Common myeloid progenitor, CD34-positive (primary cell): ENCODE results near the gene TANGO2.

Experiments
- CTCF ChIA-PET: fragments of 350-600 bp; sonication (Branson Sonifier 250); formaldehyde crosslinking; loops from one replicate; lab custom pipeline; 2021; ENCODE audit warnings: antibody characterized with exemption; lab: Charles Lee
- POLR2A ChIA-PET: fragments of 350-600 bp; sonication (Branson Sonifier 250); formaldehyde crosslinking; loops from one replicate; lab custom pipeline; 2021; ENCODE audit warnings: antibody characterized with exemption; lab: Charles Lee
- DNase-seq, 3 donors: peaks; one replicate each; pipeline versions ENCODE4 v3.0.0 to v3.0.0-alpha.2; 2013
- H3K27ac ChIP-seq, 2 experiments: 1 replicate in 1 of 2; 2 replicates in 1 of 2; pipeline ENCODE4 v1.7.0; 2013; ENCODE audit warnings: inconsistent platforms in 2 of 2, low read length in 2 of 2, mild to moderate bottlenecking in 2 of 2, low read depth in 1 of 2, moderate library complexity in 1 of 2; ENCODE audit not compliant: severe bottlenecking in 2 of 2, insufficient read depth in 1 of 2, poor library complexity in 1 of 2
- H3K27me3 ChIP-seq, 5 experiments: replicated peaks in 2 of 5; 1 replicate in 3 of 5; 2 replicates in 2 of 5; pipeline versions ENCODE4 v1.6.1 to v1.7.0; 2013; ENCODE audit warnings: low read length in 4 of 5, mild to moderate bottlenecking in 2 of 5, moderate library complexity in 2 of 5, inconsistent platforms in 1 of 5; ENCODE audit not compliant: insufficient read depth in 5 of 5, control insufficient read depth in 4 of 5
- H3K36me3 ChIP-seq, 4 experiments: 1 replicate in 2 of 4; 2 replicates in 2 of 4; pipeline versions ENCODE4 v1.6.1 to v1.7.0; 2013; ENCODE audit warnings: low read length in 3 of 4, control low read depth in 1 of 4, mild to moderate bottlenecking in 1 of 4; ENCODE audit not compliant: control insufficient read depth in 4 of 4, insufficient read depth in 4 of 4
- H3K4me1 ChIP-seq, 4 experiments: 1 replicate in 3 of 4; 2 replicates in 1 of 4; pipeline versions ENCODE4 v1.6.1 to v1.7.1; 2013; ENCODE audit warnings: low read length in 3 of 4, mild to moderate bottlenecking in 3 of 4, control low read depth in 1 of 4, inconsistent platforms in 1 of 4, moderate library complexity in 1 of 4; ENCODE audit not compliant: control insufficient read depth in 4 of 4, insufficient read depth in 4 of 4; ENCODE audit errors: control extremely low read depth in 1 of 4
- H3K4me3 ChIP-seq, 7 experiments: 1 replicate in 4 of 7; 2 replicates in 3 of 7; pipeline versions ENCODE4 v1.5.1 to v1.7.0; 2013; ENCODE audit warnings: mild to moderate bottlenecking in 7 of 7, low read length in 6 of 7, moderate library complexity in 6 of 7, inconsistent platforms in 2 of 7, low read depth in 2 of 7, control low read depth in 1 of 7; ENCODE audit not compliant: insufficient read depth in 4 of 7, control insufficient read depth in 1 of 7; ENCODE audit errors: extremely low read depth in 1 of 7
- H3K9me3 ChIP-seq, 5 experiments: 1 replicate in 4 of 5; 2 replicates in 1 of 5; pipeline versions ENCODE4 v1.6.1 to v1.7.1; 2013; ENCODE audit warnings: low read length in 4 of 5, mild to moderate bottlenecking in 2 of 5, inconsistent platforms in 1 of 5, low read depth in 1 of 5, moderate library complexity in 1 of 5; ENCODE audit not compliant: control insufficient read depth in 4 of 5, insufficient read depth in 2 of 5; ENCODE audit errors: control extremely low read depth in 1 of 5
- WGBS: methylation state at CpG from one replicate; pipeline ENCODE4 v1.1.5; 2013; ENCODE audit not compliant: insufficient coverage; 5-methylcytosine and 5-hydroxymethylcytosine counted together

Gene TANGO2

GRCh38 chr22:20009018-20009491 lies 11.9 kb upstream of the TANGO2 start:
- CTCF ChIA-PET, result interaction anchor here (1.6 to 10.4 kb wide), 3 partner anchors 17 to 40 kb away, joined by 4 to 384 read pairs (median 5); no protein-coding TSS in a partner anchor

GRCh38 chr22:20009582-20010306 lies 11.2 kb upstream of the TANGO2 start:
- Histone ChIP-seq H3K27ac (no peak overlapping the region), H3K36me3 (no peaks in the 10 kb centered on the region), H3K4me1 (peaks cover 0 to 23% (median 15%) of the 10 kb centered on the region in 4 experiments), H3K9me3 (no peaks in the 10 kb centered on the region), H3K4me3 (no peak overlapping the region), H3K27me3 (peaks cover 0 to under 1% (median 0%) of the 10 kb centered on the region in 5 experiments)
- ChIA-PET CTCF (interaction anchor here (0.9 to 10.4 kb wide), 6 partner anchors 8 to 40 kb away, joined by 3 to 384 read pairs (median 4); no protein-coding TSS in a partner anchor), POLR2A (interaction anchor here (1.5 kb wide), 1 partner anchor 45 kb away, joined by 3 read pairs; no protein-coding TSS in a partner anchor)
- 97% methylated on average over 8 of the region's 8 CpGs for WGBS
- DNase-seq, result no peak

More at GRCh38 chr22:20009018-20009491, 11.9 kb upstream of the TANGO2 start:
- Histone ChIP-seq H3K9me3 (peaks cover 0 to 6% (median 0%) of the 10 kb centered on the region in 5 experiments), H3K27ac (no peak overlapping the region), H3K4me1 (peaks cover 0 to 23% (median 15%) of the 10 kb centered on the region in 4 experiments), H3K27me3 (no peaks in the 10 kb centered on the region), H3K4me3 (no peak overlapping the region), H3K36me3 (no peaks in the 10 kb centered on the region)
- POLR2A ChIA-PET, result interaction anchor here (1.5 kb wide), 1 partner anchor 44 kb away, joined by 3 read pairs; no protein-coding TSS in a partner anchor
- WGBS, result 98% methylated on average over 7 of the region's 9 CpGs
- no peak for DNase-seq

- WGBS, result over 99% methylated on average over 13 of the region's 14 CpGs
- Histone ChIP-seq H3K36me3 (no peaks in the 10 kb centered on the region), H3K4me3 (no peak overlapping the region), H3K9me3 (no peaks in the 10 kb centered on the region), H3K27me3 (peaks cover 0 to 8% (median 2%) of the 10 kb centered on the region in 5 experiments), H3K27ac (no peak overlapping the region), H3K4me1 (peaks cover 0 to 23% (median 16%) of the 10 kb centered on the region in 4 experiments)
- no peak for DNase-seq
- CTCF ChIA-PET, result interaction anchor here (0.7 to 10.4 kb wide), 8 partner anchors 9 to 41 kb away, joined by 3 to 384 read pairs (median 4); no protein-coding TSS in a partner anchor
- POLR2A ChIA-PET, result interaction anchor here (0.8 to 1.5 kb wide), 3 partner anchors 11 to 45 kb away, joined by 3 to 7 read pairs (median 3); no protein-coding TSS in a partner anchor
These were observed 10.4 kb upstream of the TANGO2 start for GRCh38 chr22:20010307-20011122.

GRCh38 chr22:20011123-20011992 lies 9.6 kb upstream of the TANGO2 start:
- Histone ChIP-seq H3K4me1 (peaks cover 0 to 32% (median 19%) of the 10 kb centered on the region in 4 experiments), H3K4me3 (no peak overlapping the region), H3K36me3 (no peaks in the 10 kb centered on the region), H3K9me3 (no peaks in the 10 kb centered on the region), H3K27ac (no peak overlapping the region), H3K27me3 (peaks cover 0 to 17% (median 3%) of the 10 kb centered on the region in 5 experiments)
- CTCF ChIA-PET, result interaction anchor here (0.7 to 10.4 kb wide), 9 partner anchors 8 to 57 kb away, joined by 3 to 384 read pairs (median 4); no protein-coding TSS in a partner anchor
- WGBS, result 74% methylated on average over 17 of the region's 20 CpGs
- POLR2A ChIA-PET, result interaction anchor here (0.8 to 1.1 kb wide), 2 partner anchors 12 to 40 kb away, joined by 3 to 7 read pairs; no protein-coding TSS in a partner anchor
- DNase-seq, result no peak

GRCh38 chr22:20011993-20012740 lies 8.7 kb upstream of the TANGO2 start:
- H3K4me3 ChIP-seq, result no peak overlapping the region
- H3K36me3 ChIP-seq, result no peaks in the 10 kb centered on the region
- H3K9me3 ChIP-seq, result no peaks in the 10 kb centered on the region
- ChIA-PET CTCF (interaction anchor here (1.0 to 10.4 kb wide), 15 partner anchors 9 to 271 kb away, joined by 3 to 384 read pairs (median 8); no protein-coding TSS in a partner anchor), POLR2A (interaction anchor here (1.1 to 4.3 kb wide), 3 partner anchors 37 to 42 kb away, joined by 7 to 33 read pairs (median 8); no protein-coding TSS in a partner anchor)
- DNase-seq, result no peak
- H3K27me3 ChIP-seq, result peaks cover 0 to 18% (median 3%) of the 10 kb centered on the region in 5 experiments
- H3K27ac ChIP-seq, result no peak overlapping the region
- H3K4me1 ChIP-seq, result peaks cover 0 to 36% (median 23%) of the 10 kb centered on the region in 4 experiments
- WGBS, result 90% methylated on average over 4 of the region's 7 CpGs
